HepG2 (cell line): ENCODE results near the gene DMXL2. TPM values are rescaled to one million over a fixed set of nuclear protein-coding genes. Genes with fewer than 3 reads are reported as not detected.
A peak's percentile ranks its signal among the peaks of the same experiment; 100 is the strongest.

Source experiments
- ATM ChIP-seq: fragments of 450-650 bp; IDR thresholded peaks from 2 replicates; pipeline ENCODE4 v1.7.1; 2017; ENCODE audit warnings: mild to moderate bottlenecking, borderline replicate concordance
- EED ChIP-seq: sonication (generic); formaldehyde crosslinking; IDR thresholded peaks from 2 replicates; pipeline ENCODE4 v1.5.0; 2020; ENCODE audit warnings: mild to moderate bottlenecking, missing genetic modification reagents
- FOXO1 ChIP-seq: sonication (generic); formaldehyde crosslinking; IDR thresholded peaks from 2 replicates; pipeline ENCODE4 v1.4.0; 2020; ENCODE audit warnings: missing genetic modification reagents
- GLI4 ChIP-seq: sonication (generic); formaldehyde crosslinking; IDR thresholded peaks from 2 replicates; pipeline ENCODE4 v1.5.1; 2020; ENCODE audit warnings: missing genetic modification reagents, mild to moderate bottlenecking, moderate library complexity, borderline replicate concordance
- HOXA5 ChIP-seq: sonication (generic); formaldehyde crosslinking; IDR thresholded peaks from 2 replicates; pipeline ENCODE4 v1.4.0; 2020; ENCODE audit warnings: missing genetic modification reagents
- MBNL3 ChIP-seq: fragments of 250-450 bp; sonication (Bioruptor Pico); conservative IDR thresholded peaks from 2 replicates; pipeline ENCODE4 v1.8.0; 2022; ENCODE audit warnings: mild to moderate bottlenecking, inconsistent platforms
- ONECUT2 ChIP-seq: sonication (generic); formaldehyde crosslinking; IDR thresholded peaks from 2 replicates; pipeline ENCODE4 v1.4.0; 2020; ENCODE audit warnings: missing genetic modification reagents
- RCOR2 ChIP-seq: IDR thresholded peaks from 2 replicates; pipeline ENCODE4 v1.6.1; 2016; ENCODE audit warnings: missing biosample characterization, missing genetic modification reagents
- RXRB ChIP-seq: IDR thresholded peaks from 2 replicates; pipeline ENCODE4 v1.6.1; 2016; ENCODE audit warnings: borderline replicate concordance, missing genetic modification reagents, missing compliant biosample characterization
- SMC3 ChIP-seq: IDR thresholded peaks from 2 replicates; pipeline ENCODE4 v1.6.1; 2011; ENCODE audit warnings: low read length, improper control_type of control experiment
- SRSF4 ChIP-seq: fragments of 200-400 bp; formaldehyde crosslinking; IDR thresholded peaks from one replicate; pipeline ENCODE4 v1.6.1; 2018; ENCODE audit warnings: mild to moderate bottlenecking, low read depth, low read length, moderate library complexity; ENCODE audit not compliant: poor library complexity, severe bottlenecking
- STAG1 ChIP-seq: sonication (generic); formaldehyde crosslinking; IDR thresholded peaks from 2 replicates; pipeline ENCODE4 v1.4.0; 2020; ENCODE audit warnings: missing genetic modification reagents
- ZBTB40 ChIP-seq, 2 experiments: fragments of 450-650 bp in 1 of 2; sonication (generic) in 1 of 2; formaldehyde crosslinking in 1 of 2; IDR thresholded peaks; 2 replicates each; pipeline versions ENCODE4 v1.6.1 to v1.8.0; 2016 to 2022; ENCODE audit warnings: antibody characterized with exemption in 1 of 2, mild to moderate bottlenecking in 1 of 2, missing genetic modification reagents in 1 of 2
- ZMYM4 ChIP-seq: sonication (generic); formaldehyde crosslinking; IDR thresholded peaks from 2 replicates; pipeline ENCODE4 v1.8.1; 2023; ENCODE audit warnings: mild to moderate bottlenecking, missing genetic modification reagents
- ZNF598 ChIP-seq: sonication (generic); formaldehyde crosslinking; IDR thresholded peaks from 2 replicates; pipeline ENCODE4 v1.5.1; 2020; ENCODE audit warnings: mild to moderate bottlenecking, missing genetic modification reagents, borderline replicate concordance
- ZNF891 ChIP-seq: sonication (generic); formaldehyde crosslinking; IDR thresholded peaks from 2 replicates; pipeline ENCODE4 v1.5.0; 2020; ENCODE audit warnings: mild to moderate bottlenecking, missing genetic modification reagents
- polyA plus RNA-seq, 8 experiments: library from polyadenylated mRNA; depleted of rRNA in 3 of 8; stranded (reverse) in 7 of 8; unstranded in 1 of 8; fragments of >200 nt; fragmentation: Illumina TruSeq in 4 of 8; extraction: Trizol in 4 of 8; gene quantifications; 2 replicates each; pipeline versions ENCODE4 v1.2.1 to v1.2.3, GENCODE V29; 2011 to 2016; ENCODE audit warnings: low read depth in 4 of 8, missing spikeins in 1 of 8, mixed read lengths in 1 of 8; ENCODE audit not compliant: insufficient read depth in 1 of 8
- total RNA-seq, 5 experiments: library from RNA; depleted of rRNA; stranded (reverse); fragments of >200 nt; fragmentation: Illumina TruSeq; extraction: Trizol; gene quantifications; 2 replicates each; pipeline ENCODE4 v1.2.3, GENCODE V29; 2016; ENCODE audit warnings: low read depth in 1 of 5

Gene DMXL2
- total and polyA plus RNA-seq, 2 of the 13 experiments (the other 11 are each of a cell fraction or from before 2014, with no cell fraction given): 11.6 to 15.3 TPM

GRCh38 chr15:51401872-51402517 lies 220.6 kb downstream of the DMXL2 start (continued):
- TF ChIP-seq ATM (no peak), MBNL3 (no peak), SRSF4 (no peak), EED (no peak), ZMYM4 (CRISPR knock-in tag) (peak; percentile 20; the same call in 1 of the 2 replicates), STAG1 (CRISPR knock-in tag) (peak; percentile 71), SMC3 (peak; percentile 57; the same call in 1 of the 2 replicates), ZNF598 (CRISPR knock-in tag) (no peak), HOXA5 (CRISPR knock-in tag) (no peak), GLI4 (CRISPR knock-in tag) (no peak), ZBTB40 (IDR thresholded peaks at IDR 0.05) (no peak), ZBTB40 (CRISPR knock-in tag; IDR thresholded peaks at IDR 0.05) (peak; percentile 95), RCOR2 (CRISPR knock-in tag) (no peak), RXRB (no peak), ZNF891 (CRISPR knock-in tag) (0 out of 2 replicates have a peak, but pooled peaks have one; percentile 49), ONECUT2 (no peak), FOXO1 (CRISPR knock-in tag) (no peak)
- TF ChIP-seq, all 625 proteins: peak for 8
